Transverse colon (tissue), 4 donors: ENCODE data around the gene FOXP1. TPM values are rescaled to one million over a fixed set of nuclear protein-coding genes. Genes with fewer than 3 reads are reported as not detected.
A peak's percentile ranks its signal among the peaks of the same experiment; 100 is the strongest.

ENCODE experiments used
- DNase-seq: peaks from one replicate; pipeline ENCODE4 v3.0.0-alpha.2; 2019
- H3K27ac ChIP-seq, 4 donors: fragments of 200-600 bp; sonication (generic); 2 replicates each; pipeline ENCODE4 v1.5.1; 2016 to 2018; ENCODE audit warnings: inconsistent platforms in 4 of 4
- H3K27me3 ChIP-seq: fragments of 200-600 bp; sonication (generic); 2 replicates; pipeline ENCODE4 v1.5.1; 2017; ENCODE audit warnings: inconsistent platforms
- H3K36me3 ChIP-seq, 4 donors: fragments of 200-600 bp; sonication (generic); 2 replicates each; pipeline ENCODE4 v1.5.1; 2017 to 2019; ENCODE audit warnings: inconsistent platforms in 4 of 4
- H3K4me1 ChIP-seq, 4 donors: fragments of 200-600 bp; sonication (generic); 2 replicates each; pipeline ENCODE4 v1.5.1; 2017 to 2020; ENCODE audit warnings: inconsistent platforms in 4 of 4
- H3K4me3 ChIP-seq, 4 donors: fragments of 200-600 bp; sonication (generic); 1 replicate in 1 of 4; 2 replicates in 3 of 4; pipeline versions ENCODE4 v1.5.1 to v1.6.1; 2017 to 2019; ENCODE audit warnings: inconsistent platforms in 4 of 4
- H3K9me3 ChIP-seq, 2 donors: fragments of 200-600 bp; sonication (generic); 2 replicates each; pipeline ENCODE4 v1.5.1; 2017 to 2019; ENCODE audit warnings: inconsistent platforms in 2 of 2
- EP300 ChIP-seq: sonication (generic); formaldehyde crosslinking; IDR thresholded peaks from one replicate; pipeline ENCODE4 v1.6.1; 2017; ENCODE audit warnings: antibody characterized with exemption, low read depth
- POLR2A ChIP-seq: fragments of 450-650 bp; IDR thresholded peaks from one replicate; pipeline ENCODE4 v1.6.1; 2016; ENCODE audit warnings: antibody characterized with exemption, mild to moderate bottlenecking, moderate library complexity
- POLR2AphosphoS5 ChIP-seq, 3 donors: sonication (generic); formaldehyde crosslinking; IDR thresholded peaks; one replicate each; pipeline ENCODE4 v1.6.1; 2016; ENCODE audit warnings: antibody characterized with exemption in 3 of 3
- WGBS, 2 donors: methylation state at CpG; one replicate each; pipeline ENCODE4 v1.1.5; 2018; ENCODE audit warnings: low coverage in 1 of 2; 5-methylcytosine and 5-hydroxymethylcytosine counted together
- in situ Hi-C, 4 donors: fragments of 200-750 bp; cut with MboI; loops; one replicate each; pipeline versions ENCODE4 v1.15.0 to v1.15.1; 2017; ENCODE audit warnings: low sequenced_read_pairs in 3 of 4, low pct_ligation_motif_present in 1 of 4, low pct_unique_long_range_greater_than_20kb in 1 of 4
- intact Hi-C: fragments of 100-400 bp; cut with DNase I; formaldehyde crosslinking; loops from one replicate; pipeline ENCODE4 v1.15.1; 2023; ENCODE audit warnings: low total_unique reads
- total RNA-seq, 4 donors: library from RNA; depleted of rRNA; stranded (reverse); fragments of >200 nt; gene quantifications; one replicate each; pipeline ENCODE4 v1.1.0, GENCODE V29; 2016
- TF ChIP-seq, protein P1 (sequence below), 5 experiments: fragments of 200-600 bp in 3 of 5; fragments of 450-650 bp in 2 of 5; sonication (generic) in 3 of 5; IDR thresholded peaks; 1 replicate in 2 of 5; 2 replicates in 3 of 5; pipeline ENCODE4 v1.5.1; 2016 to 2017; ENCODE audit warnings: antibody characterized with exemption in 5 of 5, inconsistent platforms in 3 of 5, mild to moderate bottlenecking in 2 of 5, moderate library complexity in 1 of 5

Gene FOXP1
- total RNA-seq, 4 donors from 2014 or later: 102 to 260 (median 150) TPM

DNA sequence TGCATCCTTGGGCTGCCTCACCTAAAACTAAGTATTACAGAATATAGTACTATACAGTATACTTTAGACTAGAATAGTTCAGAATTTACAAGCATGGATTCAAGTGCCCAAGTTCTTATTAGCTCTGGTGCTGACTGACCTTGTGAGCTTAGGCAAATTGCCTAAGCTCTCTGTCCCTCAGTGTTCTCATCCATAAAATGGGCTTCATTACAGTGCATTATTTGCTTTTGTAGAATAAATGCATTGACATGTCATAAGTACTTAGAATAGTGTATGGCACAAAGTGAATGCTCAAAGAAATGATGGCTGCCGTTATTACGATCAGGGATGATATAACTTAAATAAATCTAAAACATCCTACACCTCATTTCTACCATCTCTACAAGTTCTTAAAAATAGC lies 269.7 kb downstream of the FOXP1 start:
- Histone ChIP-seq H3K4me3 (no peak overlapping the region), H3K36me3 (no peaks in the 10 kb centered on the region), H3K27me3 (no peaks in the 10 kb centered on the region), H3K9me3 (no peaks in the 10 kb centered on the region), H3K4me1 (peaks cover 0 to 45% (median 13%) of the 10 kb centered on the region in 4 donors), H3K27ac (no peak overlapping the region)
- WGBS, 2 donors: 94 to 100% methylated on average over 2 of the region's 2 CpGs
- no peak for DNase-seq
- intact Hi-C loops: loop anchor here (5.0 kb wide), 1 partner anchor 268 kb away; the partner anchor contains the start of gene FOXP1
- in situ Hi-C loops: loop anchor here in 1 of 4 donors (25.0 kb wide), 1 partner anchor 273 kb away; the partner anchor contains the start of gene FOXP1
- TF ChIP-seq POLR2A (no peak), POLR2AphosphoS5 (IDR thresholded peaks at IDR 0.05) (no peak), EP300 (no peak)
- TF ChIP-seq, protein P1, sequence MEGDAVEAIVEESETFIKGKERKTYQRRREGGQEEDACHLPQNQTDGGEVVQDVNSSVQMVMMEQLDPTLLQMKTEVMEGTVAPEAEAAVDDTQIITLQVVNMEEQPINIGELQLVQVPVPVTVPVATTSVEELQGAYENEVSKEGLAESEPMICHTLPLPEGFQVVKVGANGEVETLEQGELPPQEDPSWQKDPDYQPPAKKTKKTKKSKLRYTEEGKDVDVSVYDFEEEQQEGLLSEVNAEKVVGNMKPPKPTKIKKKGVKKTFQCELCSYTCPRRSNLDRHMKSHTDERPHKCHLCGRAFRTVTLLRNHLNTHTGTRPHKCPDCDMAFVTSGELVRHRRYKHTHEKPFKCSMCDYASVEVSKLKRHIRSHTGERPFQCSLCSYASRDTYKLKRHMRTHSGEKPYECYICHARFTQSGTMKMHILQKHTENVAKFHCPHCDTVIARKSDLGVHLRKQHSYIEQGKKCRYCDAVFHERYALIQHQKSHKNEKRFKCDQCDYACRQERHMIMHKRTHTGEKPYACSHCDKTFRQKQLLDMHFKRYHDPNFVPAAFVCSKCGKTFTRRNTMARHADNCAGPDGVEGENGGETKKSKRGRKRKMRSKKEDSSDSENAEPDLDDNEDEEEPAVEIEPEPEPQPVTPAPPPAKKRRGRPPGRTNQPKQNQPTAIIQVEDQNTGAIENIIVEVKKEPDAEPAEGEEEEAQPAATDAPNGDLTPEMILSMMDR (IDR thresholded peaks at IDR 0.05): no peak

DNA sequence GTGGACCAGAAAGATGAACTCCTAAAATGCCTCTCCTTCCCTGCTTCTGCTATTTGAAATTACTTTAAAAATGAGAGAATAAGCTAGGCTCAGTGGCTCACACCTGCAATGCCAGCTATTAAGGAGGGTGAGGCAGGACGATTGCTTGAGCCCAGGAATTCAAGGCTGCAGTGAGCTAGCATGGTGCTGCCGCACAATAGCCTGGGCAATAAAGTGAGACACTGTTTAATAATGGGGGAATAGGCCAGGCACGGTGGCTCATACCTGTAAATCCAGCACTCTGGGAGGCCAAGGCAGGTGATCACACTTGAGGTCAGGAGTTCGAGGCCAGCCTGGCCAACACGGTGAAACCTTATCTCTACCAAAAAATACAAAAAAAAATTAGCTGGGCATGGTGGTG lies 271.1 kb downstream of the FOXP1 start:
- no peaks in the 10 kb centered on the region for H3K36me3 ChIP-seq
- intact Hi-C loops (loop anchor here (5.0 kb wide), 1 partner anchor 270 kb away; the partner anchor contains the start of gene FOXP1), in situ Hi-C loops (loop anchor here in 1 of 4 donors (25.0 kb wide), 1 partner anchor 275 kb away; the partner anchor contains the start of gene FOXP1)
- no peaks in the 10 kb centered on the region for H3K9me3 ChIP-seq
- TF ChIP-seq POLR2A (no peak), POLR2AphosphoS5 (IDR thresholded peaks at IDR 0.05) (no peak), EP300 (no peak)
- TF ChIP-seq, protein P1 (IDR thresholded peaks at IDR 0.05): no peak
- peak overlapping the region in 1 of 4 donors; percentile 72 for H3K27ac ChIP-seq
- WGBS, 2 donors: 52 to 61% methylated on average over 3 to 5 of the region's 5 CpGs
- no peak overlapping the region for H3K4me3 ChIP-seq
- DNase-seq: no peak
- no peaks in the 10 kb centered on the region for H3K27me3 ChIP-seq
- peaks cover 0 to 33% (median 6%) of the 10 kb centered on the region in 4 donors for H3K4me1 ChIP-seq

DNA sequence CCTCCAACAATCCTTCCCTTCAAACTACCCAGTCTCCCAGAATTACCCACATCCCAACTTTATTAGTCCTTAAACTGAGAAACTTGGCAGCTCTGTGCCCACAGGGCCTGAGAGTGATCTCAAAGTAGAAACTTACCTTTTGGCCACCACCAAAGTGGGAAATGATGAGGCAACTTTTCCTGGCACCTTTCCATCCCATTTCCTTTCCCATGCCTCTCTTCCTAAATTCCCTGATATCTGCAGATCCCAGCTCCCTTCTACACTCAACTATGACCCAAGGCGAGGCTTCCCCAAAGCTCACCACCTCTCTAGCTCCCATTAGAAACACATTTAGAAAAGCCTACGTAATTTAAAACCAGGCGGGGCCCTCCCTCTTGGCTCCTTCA lies 271.9 kb downstream of the FOXP1 start:
- no peaks in the 10 kb centered on the region for H3K36me3 ChIP-seq
- DNase-seq: no peak
- H3K9me3 ChIP-seq: no peaks in the 10 kb centered on the region
- no peaks in the 10 kb centered on the region for H3K27me3 ChIP-seq
- TF ChIP-seq, protein P1 (IDR thresholded peaks at IDR 0.05): no peak
- TF ChIP-seq EP300: no peak
- H3K27ac ChIP-seq: peak overlapping the region in 3 of 4 donors; percentile 63 to 74 (median 72)
- intact Hi-C loops (loop anchor here (5.0 kb wide), 1 partner anchor 271 kb away; the partner anchor contains the start of gene FOXP1), in situ Hi-C loops (loop anchor here in 1 of 4 donors (25.0 kb wide), 1 partner anchor 276 kb away; the partner anchor contains the start of gene FOXP1)
- H3K4me3 ChIP-seq: no peak overlapping the region
- H3K4me1 ChIP-seq: peaks cover 0 to 27% (median 3%) of the 10 kb centered on the region in 4 donors
- 84 to 88% methylated on average over 3 of the region's 3 CpGs for WGBS, 2 donors

DNA sequence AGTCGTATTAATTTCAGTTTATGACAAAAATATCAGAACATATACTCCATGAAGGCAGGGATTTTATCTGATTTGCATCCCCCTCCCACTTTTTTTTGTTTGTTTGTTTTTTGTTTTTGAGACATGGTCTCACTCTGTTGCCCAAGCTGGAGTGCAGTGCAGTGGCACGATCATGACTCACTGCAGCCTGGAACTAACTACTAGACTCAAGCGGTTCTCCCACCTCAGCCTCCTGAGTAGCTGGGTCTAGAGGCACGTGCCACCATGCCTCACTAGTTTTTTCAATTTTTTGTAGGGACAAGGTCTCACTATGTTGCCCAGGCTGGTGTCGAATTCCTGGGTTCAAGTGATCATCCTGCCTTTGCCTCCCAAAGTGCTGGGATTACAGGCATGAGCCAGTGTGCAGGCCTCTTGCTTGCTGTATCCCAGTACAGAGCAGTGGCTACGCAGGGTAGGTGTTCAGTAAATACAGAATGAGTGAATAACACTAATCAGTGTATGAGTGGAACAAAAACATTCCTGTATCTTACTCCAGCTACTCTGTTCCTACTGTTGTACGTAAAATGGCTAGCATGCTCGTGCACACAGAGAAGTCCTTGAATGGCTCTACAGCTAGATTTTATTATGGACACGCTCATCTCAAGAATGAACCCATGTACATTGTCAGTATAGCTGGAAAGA lies 272.4 kb downstream of the FOXP1 start:
- no peak for DNase-seq
- H3K4me3 ChIP-seq: no peak overlapping the region
- H3K27ac ChIP-seq: peak overlapping the region; percentile 57 to 74 (median 68)
- intact Hi-C loops: loop anchor here (5.0 kb wide), 1 partner anchor 271 kb away; the partner anchor contains the start of gene FOXP1
- H3K9me3 ChIP-seq: no peaks in the 10 kb centered on the region
- H3K4me1 ChIP-seq: peaks cover 0 to 29% (median 5%) of the 10 kb centered on the region in 4 donors
- WGBS, 2 donors: 81 to 90% methylated on average over 4 to 9 of the region's 9 CpGs
- H3K36me3 ChIP-seq: no peaks in the 10 kb centered on the region
- TF ChIP-seq POLR2A (no peak), POLR2AphosphoS5 (IDR thresholded peaks at IDR 0.05) (no peak), EP300 (no peak)
- TF ChIP-seq, protein P1 (IDR thresholded peaks at IDR 0.05): no peak
- in situ Hi-C loops: loop anchor here in 1 of 4 donors (25.0 kb wide), 1 partner anchor 276 kb away; the partner anchor contains the start of gene FOXP1
- H3K27me3 ChIP-seq: no peaks in the 10 kb centered on the region
